ENCODE data around the gene OSBPL8.

DNA sequence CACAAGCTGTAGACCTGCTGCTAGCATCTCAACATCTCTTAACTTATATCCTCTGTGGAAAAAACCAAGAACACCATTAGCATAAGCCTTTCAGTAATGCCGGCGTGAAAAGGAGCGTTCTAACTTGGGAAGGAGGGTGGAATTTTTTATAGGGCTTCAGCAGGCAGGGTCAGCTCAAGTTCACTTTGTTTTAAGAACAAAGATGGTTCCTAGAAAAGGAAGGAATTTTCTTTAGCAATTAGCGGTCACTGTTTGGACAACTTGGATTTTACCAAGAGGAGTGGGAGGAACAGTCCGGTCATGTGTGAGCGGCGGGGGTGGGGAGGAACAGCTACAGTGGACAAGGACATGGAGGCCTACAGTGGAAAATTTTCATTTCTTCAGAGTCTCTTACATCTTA, 247.3 kb downstream of the OSBPL8 start:
- TF ChIP-seq, protein P1, sequence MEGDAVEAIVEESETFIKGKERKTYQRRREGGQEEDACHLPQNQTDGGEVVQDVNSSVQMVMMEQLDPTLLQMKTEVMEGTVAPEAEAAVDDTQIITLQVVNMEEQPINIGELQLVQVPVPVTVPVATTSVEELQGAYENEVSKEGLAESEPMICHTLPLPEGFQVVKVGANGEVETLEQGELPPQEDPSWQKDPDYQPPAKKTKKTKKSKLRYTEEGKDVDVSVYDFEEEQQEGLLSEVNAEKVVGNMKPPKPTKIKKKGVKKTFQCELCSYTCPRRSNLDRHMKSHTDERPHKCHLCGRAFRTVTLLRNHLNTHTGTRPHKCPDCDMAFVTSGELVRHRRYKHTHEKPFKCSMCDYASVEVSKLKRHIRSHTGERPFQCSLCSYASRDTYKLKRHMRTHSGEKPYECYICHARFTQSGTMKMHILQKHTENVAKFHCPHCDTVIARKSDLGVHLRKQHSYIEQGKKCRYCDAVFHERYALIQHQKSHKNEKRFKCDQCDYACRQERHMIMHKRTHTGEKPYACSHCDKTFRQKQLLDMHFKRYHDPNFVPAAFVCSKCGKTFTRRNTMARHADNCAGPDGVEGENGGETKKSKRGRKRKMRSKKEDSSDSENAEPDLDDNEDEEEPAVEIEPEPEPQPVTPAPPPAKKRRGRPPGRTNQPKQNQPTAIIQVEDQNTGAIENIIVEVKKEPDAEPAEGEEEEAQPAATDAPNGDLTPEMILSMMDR (conservative IDR thresholded peaks at IDR 0.05 in 1 of 2, IDR thresholded peaks at IDR 0.05 in 1 of 2; ENCODE audit: low read depth in 1 of 2, low read length in 2 of 2), result no peak
- no peak for TF ChIP-seq EZH2 (IDR thresholded peaks at IDR 0.05; ENCODE audit: low read length, missing control alignments)
